Hypothalamus (tissue), 51 donors: ENCODE measurements around the gene STAB1.

Experiments used
- DNase-seq, 51 donors: peaks; one replicate each; lab custom pipeline; 2025; lab: John Stamatoyannopoulos, UW

Gene STAB1

GRCh38 chr3:52483081-52483480, 12.1 kb upstream of the STAB1 start:
- DNase-seq = no peak

GRCh38 chr3:52483577-52484381, 11.4 kb upstream of the STAB1 start:
- DNase-seq = no peak

DNA sequence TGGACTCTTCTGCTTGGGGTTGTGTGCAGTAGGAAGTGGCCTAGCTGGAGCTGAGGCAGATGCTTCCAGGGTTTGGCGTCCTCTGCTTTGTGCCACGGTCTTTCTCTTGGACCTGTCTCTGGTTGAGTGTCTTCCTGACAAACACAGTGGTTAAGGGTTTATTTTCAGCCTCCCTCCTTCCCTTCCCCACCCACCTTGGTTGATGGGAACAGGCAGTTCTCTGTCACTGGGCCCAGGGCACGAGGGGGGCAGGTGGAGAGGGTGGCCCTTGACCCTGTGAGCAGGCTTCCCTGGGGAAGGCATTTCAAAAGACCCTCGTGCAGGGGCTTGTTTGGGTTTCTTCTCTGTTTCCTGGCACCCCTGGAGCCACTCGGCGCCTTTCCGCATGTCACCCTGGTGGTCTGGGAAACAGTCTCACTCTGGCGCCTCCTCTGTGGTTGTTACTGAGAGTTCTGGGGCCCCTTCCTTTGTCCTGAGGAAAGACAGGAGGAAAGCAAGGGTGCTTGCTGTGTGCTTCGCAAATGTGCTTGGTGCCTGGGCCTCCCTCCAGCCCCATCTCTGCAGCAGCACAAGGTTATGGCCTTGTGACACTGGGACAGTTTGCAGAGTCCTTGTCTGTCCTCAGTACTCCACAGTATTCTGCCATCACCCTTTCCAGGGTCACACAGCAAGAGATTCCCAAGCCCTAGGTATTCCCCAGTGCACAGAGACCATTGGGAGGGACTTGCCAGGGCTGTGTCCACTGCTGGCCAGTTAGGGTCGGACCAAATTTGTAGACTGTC, 10.3 kb upstream of the STAB1 start:
- DNase-seq = no peak

DNA sequence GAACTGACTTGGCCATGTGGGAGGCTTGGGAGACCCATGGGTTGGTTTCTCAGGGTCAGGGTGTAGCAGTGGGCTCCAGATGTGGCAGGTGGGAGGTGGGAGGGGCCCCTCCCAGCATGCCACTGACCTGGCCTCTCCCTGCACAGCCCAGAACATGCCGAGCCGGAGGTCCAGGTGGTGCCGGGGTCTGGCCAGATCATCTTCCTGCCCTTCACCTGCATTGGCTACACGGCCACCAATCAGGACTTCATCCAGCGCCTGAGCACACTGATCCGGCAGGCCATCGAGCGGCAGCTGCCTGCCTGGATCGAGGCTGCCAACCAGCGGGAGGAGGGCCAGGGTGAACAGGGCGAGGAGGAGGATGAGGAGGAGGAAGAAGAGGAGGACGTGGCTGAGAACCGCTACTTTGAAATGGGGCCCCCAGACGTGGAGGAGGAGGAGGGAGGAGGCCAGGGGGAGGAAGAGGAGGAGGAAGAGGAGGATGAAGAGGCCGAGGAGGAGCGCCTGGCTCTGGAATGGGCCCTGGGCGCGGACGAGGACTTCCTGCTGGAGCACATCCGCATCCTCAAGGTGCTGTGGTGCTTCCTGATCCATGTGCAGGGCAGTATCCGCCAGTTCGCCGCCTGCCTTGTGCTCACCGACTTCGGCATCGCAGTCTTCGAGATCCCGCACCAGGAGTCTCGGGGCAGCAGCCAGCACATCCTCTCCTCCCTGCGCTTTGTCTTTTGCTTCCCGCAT, 7.9 kb upstream of the STAB1 start:
- DNase-seq = no peak

GRCh38 chr3:52487788-52488691, 7.1 kb upstream of the STAB1 start:
- no peak for DNase-seq

GRCh38 chr3:52488746-52489145, 6.4 kb upstream of the STAB1 start:
- no peak for DNase-seq

DNA sequence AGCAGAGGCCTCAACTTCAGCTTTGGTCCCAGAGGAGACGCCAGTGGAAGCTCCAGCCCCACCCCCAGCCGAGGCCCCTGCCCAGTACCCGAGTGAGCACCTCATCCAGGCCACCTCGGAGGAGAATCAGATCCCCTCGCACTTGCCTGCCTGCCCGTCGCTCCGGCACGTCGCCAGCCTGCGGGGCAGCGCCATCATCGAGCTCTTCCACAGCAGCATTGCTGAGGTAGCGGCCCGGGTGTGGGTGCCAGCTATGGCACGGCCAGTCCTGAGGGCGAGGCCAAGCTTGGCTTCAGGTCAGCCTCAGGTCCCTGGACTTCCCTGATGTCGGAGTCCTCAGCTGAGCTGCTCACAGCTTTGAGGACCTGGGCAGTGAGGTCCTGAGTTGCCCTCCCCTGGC, 5.7 kb upstream of the STAB1 start:
- no peak for DNase-seq

DNA sequence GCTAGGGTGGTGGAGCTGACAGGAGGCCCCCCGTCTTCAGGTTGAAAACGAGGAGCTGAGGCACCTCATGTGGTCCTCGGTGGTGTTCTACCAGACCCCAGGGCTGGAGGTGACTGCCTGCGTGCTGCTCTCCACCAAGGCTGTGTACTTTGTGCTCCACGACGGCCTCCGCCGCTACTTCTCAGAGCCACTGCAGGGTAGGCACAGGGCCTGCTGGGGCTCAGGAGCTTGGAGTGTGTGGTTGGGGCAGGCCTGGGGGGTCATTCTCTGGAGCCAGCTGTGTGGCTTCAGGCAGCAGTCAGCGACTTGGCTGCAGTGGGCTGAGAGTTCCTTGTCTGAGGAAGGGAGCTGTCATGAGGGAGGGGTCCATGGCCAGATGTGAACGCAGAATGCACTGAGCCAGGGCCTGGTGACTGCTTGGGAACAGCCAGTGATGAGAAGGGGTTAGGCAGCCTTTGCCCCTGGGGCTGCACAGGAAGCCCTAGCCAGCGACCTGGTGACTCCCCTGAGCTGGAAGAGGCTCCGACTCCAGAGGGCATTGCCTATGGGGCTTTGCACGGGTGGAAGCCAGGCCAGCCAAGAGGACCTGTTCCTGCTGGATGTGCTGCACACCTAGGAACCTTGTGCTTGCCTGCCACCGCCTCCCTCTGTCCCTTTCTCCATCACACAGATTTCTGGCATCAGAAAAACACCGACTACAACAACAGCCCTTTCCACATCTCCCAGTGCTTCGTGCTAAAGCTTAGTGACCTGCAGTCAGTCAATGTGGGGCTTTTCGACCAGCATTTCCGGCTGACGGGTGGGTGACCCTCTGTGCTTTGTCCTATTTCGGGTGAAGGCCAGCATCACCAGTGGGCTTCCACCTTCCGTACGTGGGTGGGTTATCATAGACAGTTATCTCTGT, 4.9 kb upstream of the STAB1 start:
- no peak for DNase-seq

DNA sequence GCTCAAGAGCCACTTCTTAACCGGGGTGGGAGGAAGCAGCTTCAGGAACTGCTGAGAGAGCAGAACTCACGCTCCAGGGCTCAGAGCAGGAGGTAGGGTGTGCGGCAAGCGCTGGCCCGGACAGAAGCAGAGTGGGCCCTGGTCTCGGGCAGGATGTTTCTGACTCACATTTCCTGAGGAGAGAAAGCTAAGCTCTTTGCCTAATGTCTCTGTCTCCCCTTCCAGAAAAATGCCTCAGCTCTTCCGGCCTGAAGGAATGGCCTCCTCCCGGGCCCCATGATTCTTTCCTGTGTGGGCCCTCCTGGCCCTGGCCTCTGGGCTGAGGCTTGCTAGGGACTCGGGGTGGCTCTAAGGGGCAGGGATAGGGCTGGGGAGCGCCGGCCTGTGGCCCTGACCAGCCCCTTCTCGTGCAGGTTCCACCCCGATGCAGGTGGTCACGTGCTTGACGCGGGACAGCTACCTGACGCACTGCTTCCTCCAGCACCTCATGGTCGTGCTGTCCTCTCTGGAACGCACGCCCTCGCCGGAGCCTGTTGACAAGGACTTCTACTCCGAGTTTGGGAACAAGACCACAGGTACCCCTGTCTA, 4.1 kb upstream of the STAB1 start:
- DNase-seq = peak in 5 of 51 donors; percentile 6 to 41 (median 10)

DNA sequence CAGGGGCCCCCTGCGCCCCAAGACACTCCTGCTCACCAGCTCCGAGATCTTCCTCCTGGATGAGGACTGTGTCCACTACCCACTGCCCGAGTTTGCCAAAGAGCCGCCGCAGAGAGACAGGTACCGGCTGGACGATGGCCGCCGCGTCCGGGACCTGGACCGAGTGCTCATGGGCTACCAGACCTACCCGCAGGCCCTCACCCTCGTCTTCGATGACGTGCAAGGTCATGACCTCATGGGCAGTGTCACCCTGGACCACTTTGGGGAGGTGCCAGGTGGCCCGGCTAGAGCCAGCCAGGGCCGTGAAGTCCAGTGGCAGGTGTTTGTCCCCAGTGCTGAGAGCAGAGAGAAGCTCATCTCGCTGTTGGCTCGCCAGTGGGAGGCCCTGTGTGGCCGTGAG, 3.1 kb upstream of the STAB1 start:
- no peak for DNase-seq

DNA sequence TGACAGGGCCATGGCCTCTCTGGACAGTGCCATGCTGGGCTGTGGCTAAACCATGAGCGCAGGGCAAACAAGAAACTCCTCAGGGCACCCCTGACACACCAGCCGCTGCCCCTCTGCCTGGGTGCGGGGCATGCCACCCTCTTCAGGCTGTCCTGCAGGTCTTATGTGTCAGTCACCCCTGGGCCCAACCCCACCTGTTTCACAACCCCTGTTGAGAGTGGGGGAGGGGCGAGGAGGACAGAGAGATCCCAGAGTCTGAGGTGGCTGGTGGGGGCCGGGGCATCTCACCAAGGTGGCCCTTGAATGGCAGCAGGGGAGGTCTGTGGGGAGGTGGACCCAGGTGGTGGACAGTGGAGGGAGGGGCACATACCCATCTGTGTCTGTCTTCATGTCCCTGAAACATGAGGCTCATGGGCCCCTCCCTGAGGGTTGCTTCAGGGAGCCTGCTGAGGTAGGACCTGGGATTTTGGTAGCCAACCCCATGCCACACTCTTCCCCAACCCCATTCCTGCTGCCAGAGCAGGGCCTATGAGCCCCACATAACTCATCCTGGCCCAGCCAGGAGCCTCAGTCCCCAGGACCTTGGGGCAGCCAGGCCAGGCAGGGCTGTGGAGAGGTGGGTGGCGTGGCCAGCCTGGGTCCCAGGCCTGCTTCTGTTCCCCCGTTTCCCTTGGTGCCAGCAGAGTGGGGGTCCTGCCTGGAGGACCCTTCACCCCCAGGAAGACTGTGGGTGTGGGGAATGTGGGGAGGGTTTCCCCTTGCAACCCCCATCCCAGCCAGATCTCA, 1.7 kb upstream of the STAB1 start:
- DNase-seq = no peak

DNA sequence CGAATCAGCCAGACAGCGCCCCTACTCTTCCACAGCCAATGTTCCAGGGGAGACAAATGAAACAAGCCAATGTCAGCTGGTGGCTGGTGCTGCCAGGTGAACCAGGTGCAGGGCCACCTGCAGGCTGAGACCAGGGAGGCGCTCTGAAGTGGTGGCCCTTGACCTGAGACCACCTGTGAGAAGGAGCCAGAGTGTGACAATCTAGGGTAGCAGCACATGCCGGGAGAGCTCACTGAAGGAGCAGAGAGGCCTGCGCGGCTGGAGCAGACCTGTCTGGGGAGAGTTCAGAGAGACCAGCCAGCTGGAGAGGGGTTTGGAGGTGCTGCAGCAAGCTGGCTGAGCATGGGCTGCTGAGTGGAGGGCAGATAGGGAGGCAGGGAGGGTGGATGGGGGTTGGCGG, 693 bp upstream of the STAB1 start:
- DNase-seq = no peak

- no peak for DNase-seq
Observed at GRCh38 chr3:52495777-52496602, 852 bp downstream of the STAB1 start.

GRCh38 chr3:52498137-52499054, 3.3 kb downstream of the STAB1 start:
- DNase-seq = peak in 26 of 51 donors; percentile 8 to 59 (median 25)

- DNase-seq = no peak
Observed at GRCh38 chr3:52501046-52501445, 5.9 kb downstream of the STAB1 start.

GRCh38 chr3:52502001-52502400, 6.9 kb downstream of the STAB1 start:
- DNase-seq = no peak
